Stimulated activated naive CD8-positive, alpha-beta T cell treated with anti-CD3 and anti-CD28 coated beads, Interleukin-15, Interleukin-2, amounts not matched to agents 100 ng/mL and 50 ng/mL, for 24 hours (primary cell): ENCODE results near the gene OTOF.

Experiments used
- H3K27ac Mint-ChIP-seq: one replicate; pipeline ENCODE4 v1.8.0; 2021; ENCODE audit warnings: mild to moderate bottlenecking, mixed read lengths
- H3K27me3 Mint-ChIP-seq: one replicate; pipeline ENCODE4 v1.8.0; 2021; ENCODE audit warnings: mixed read lengths
- H3K36me3 Mint-ChIP-seq: one replicate; pipeline ENCODE4 v1.8.0; 2021; ENCODE audit warnings: low read depth, mixed read lengths
- H3K4me1 Mint-ChIP-seq: one replicate; pipeline ENCODE4 v1.8.0; 2021; ENCODE audit warnings: low read depth, mixed read lengths
- H3K4me3 Mint-ChIP-seq: one replicate; pipeline ENCODE4 v1.8.0; 2021; ENCODE audit warnings: mild to moderate bottlenecking, mixed read lengths
- H3K9me3 Mint-ChIP-seq: one replicate; pipeline ENCODE4 v1.8.0; 2021; ENCODE audit warnings: mixed read lengths

Gene OTOF

DNA sequence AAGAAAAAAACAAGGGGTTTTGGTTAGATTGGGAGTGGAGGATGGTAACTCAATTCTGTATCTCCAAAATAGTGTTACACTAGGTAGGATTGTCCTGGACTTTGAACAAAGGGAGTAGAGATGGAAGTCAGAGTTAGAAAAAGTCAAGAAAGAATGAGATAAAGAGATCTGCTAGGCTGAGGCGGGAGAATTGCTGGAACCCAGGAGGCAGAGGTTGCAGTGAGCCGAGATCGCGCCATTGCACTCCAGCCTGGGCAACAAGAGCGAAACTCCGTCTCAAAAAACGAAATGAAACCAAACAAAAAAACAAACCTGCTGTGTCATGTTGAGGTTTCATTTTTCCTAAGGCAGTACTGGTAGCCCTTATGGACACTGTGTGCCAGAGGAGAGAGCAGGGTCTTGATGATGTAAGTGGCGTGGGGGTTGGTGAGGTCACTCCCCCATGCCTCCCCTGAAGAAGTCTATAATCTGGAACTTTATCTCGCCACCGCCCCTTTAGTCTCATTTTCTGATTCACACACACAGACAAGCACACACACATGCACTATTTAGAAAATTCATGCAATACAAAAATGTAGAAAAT lies 65.7 kb downstream of the OTOF start:
- Mint-ChIP-seq H3K36me3 (no peaks in the 10 kb centered on the region), H3K27ac (peak overlapping the region; percentile 61), H3K4me3 (peak overlapping the region; percentile 62), H3K4me1 (peaks cover 11% of the 10 kb centered on the region), H3K9me3 (no peaks in the 10 kb centered on the region), H3K27me3 (peaks cover 8% of the 10 kb centered on the region)

DNA sequence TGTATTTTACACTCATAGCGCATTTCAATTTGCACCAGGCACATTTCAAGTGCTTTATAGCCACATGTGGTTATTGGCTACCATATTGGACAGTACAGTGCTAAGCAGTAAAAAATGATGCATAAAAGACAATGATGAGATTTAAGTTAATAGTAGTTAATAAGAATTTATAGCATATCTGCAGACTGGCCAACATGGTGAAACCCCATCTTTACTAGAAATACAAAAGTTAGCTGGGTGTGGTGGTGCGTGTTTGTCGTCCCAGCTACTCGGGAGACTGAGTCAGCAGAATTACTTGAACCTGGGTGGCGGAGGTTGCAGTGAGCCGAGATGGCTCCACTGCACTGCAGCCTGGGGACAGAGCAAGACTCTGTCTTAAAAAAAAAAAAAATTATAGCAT lies 66.5 kb downstream of the OTOF start:
- H3K36me3 Mint-ChIP-seq, result no peaks in the 10 kb centered on the region
- H3K4me3 Mint-ChIP-seq, result no peak overlapping the region
- peaks cover 8% of the 10 kb centered on the region for H3K27me3 Mint-ChIP-seq
- no peak overlapping the region for H3K27ac Mint-ChIP-seq
- no peaks in the 10 kb centered on the region for H3K9me3 Mint-ChIP-seq
- peaks cover 11% of the 10 kb centered on the region for H3K4me1 Mint-ChIP-seq

DNA sequence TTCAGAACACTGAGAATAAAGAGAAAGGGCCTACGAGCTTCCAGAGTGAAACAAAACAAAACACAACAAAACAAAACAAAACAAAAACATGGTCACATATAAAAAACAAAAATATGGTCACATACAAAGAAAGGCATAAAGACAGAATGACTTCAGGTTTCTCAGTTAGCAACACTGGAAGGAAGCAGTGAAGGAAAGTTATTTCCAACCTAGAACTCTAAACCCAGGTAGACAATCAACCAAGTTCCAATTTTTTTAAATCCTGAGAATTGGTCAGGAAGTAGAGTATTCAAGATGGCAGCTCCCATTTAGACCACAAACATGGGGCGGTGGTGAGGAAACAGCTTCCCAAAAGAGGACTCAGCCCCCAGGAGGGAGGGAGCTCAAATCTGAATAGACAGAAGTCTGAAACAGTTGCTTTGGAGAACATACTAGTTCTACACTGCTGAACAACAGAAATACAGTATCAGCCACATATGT lies 67.1 kb downstream of the OTOF start:
- H3K4me1 Mint-ChIP-seq, result peaks cover 11% of the 10 kb centered on the region
- no peaks in the 10 kb centered on the region for H3K9me3 Mint-ChIP-seq
- H3K36me3 Mint-ChIP-seq, result no peaks in the 10 kb centered on the region
- H3K27ac Mint-ChIP-seq, result no peak overlapping the region
- H3K4me3 Mint-ChIP-seq, result no peak overlapping the region
- H3K27me3 Mint-ChIP-seq, result peaks cover 8% of the 10 kb centered on the region

DNA sequence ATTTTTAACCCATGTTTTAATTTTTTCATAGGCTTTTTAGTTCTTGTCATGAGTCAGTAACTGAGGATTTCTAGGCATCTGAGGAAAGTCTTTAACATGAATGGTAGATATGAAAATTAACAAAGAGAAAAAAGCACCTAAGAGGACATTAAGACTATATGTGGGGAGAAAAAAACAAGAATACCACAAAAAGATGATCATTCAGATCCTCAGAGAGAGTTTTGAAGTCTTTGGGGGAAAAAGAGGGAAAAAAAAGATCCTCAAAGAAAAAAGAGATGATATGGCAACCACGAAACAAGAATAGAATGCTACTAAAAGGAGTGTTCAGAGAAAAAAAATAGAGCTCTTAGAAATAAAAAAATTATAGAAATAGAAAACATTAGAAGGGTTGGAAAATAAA lies 68.1 kb downstream of the OTOF start:
- Mint-ChIP-seq H3K27ac (no peak overlapping the region), H3K4me1 (peaks cover 11% of the 10 kb centered on the region), H3K9me3 (no peaks in the 10 kb centered on the region), H3K36me3 (no peaks in the 10 kb centered on the region), H3K27me3 (peaks cover 12% of the 10 kb centered on the region), H3K4me3 (no peak overlapping the region)

DNA sequence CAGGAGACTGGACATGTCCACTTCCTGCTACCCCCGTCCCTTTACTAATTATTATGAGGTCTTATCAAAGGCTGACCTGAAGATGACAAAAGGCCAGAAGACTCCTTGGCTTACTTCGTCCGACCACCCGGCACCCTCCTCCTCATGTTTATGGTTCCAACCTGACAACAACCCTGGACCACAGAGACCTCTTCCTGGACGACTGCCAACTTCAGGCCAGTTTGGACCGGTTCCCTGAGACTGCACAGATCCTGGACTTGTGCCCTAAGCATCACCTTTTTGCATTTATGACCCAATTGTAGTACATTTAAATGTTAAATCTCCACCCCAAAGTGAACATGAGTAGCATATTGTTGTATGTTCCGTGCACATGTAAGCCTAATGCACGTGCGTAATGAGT lies 70.4 kb downstream of the OTOF start:
- Mint-ChIP-seq H3K27me3 (peaks cover 15% of the 10 kb centered on the region), H3K27ac (no peak overlapping the region), H3K9me3 (no peaks in the 10 kb centered on the region), H3K4me1 (peaks cover 11% of the 10 kb centered on the region), H3K36me3 (no peaks in the 10 kb centered on the region), H3K4me3 (no peak overlapping the region)
